Mucosa of descending colon (tissue), 3 donors: ENCODE data around the gene FSD2. TPM values are rescaled to one million over a fixed set of nuclear protein-coding genes. Genes with fewer than 3 reads are reported as not detected.

Source experiments
- ATAC-seq: fragments of 200-7000 bp; cut with Tn5 transposase; one replicate; pipeline ENCODE4 v1.9.1; 2020; ENCODE audit warnings: mild to moderate bottlenecking, moderate library complexity
- DNase-seq, 3 donors: peaks; one replicate each; pipeline ENCODE4 v3.0.0-alpha.2; 2020
- H3K36me3 ChIP-seq: fragments of 200-600 bp; one replicate; pipeline ENCODE4 v1.8.0; 2021; ENCODE audit warnings: low read depth, mild to moderate bottlenecking
- H3K4me1 ChIP-seq: fragments of 200-600 bp; one replicate; pipeline ENCODE4 v1.8.0; 2021; ENCODE audit warnings: low read depth, mild to moderate bottlenecking
- H3K4me3 ChIP-seq: fragments of 200-600 bp; one replicate; pipeline ENCODE4 v1.8.0; 2021; ENCODE audit warnings: mild to moderate bottlenecking
- H3K9me3 ChIP-seq: fragments of 200-600 bp; one replicate; pipeline ENCODE4 v1.8.0; 2021; ENCODE audit warnings: mild to moderate bottlenecking
- intact Hi-C, 2 donors: fragments of 100-400 bp; cut with DNase I in 1 of 2; cut with micrococcal nuclease in 1 of 2; formaldehyde crosslinking; loops; one replicate each; pipeline versions ENCODE4 v1.11.0 to v1.11.1; 2022; cut with DNase I, micrococcal nuclease
- total RNA-seq, 3 donors: library from RNA; stranded (reverse); fragmentation: NEBNext Ultra II Directional in 2 of 3; extraction: Animal tissue kit (Norgen Biotek cat#: 25700) in 2 of 3; gene quantifications; one replicate each; pipeline versions ENCODE4 v1.2.1 to v1.2.4, GENCODE V29; 2021 to 2023
- TF ChIP-seq, protein P1 (sequence below): fragments of 200-600 bp; IDR thresholded peaks from one replicate; pipeline ENCODE4 v1.8.0; 2022; ENCODE audit warnings: antibody characterized with exemption, mild to moderate bottlenecking
- donor health status: DM: no; HTN: no; CAD: no; lungs with moderate emphysema.
- donor health status: DM: no; HTN: no; CAD: no.
- donor health status: DM: no; HTN: yes; CAD: no.

FSD2 gene
- total RNA-seq, 3 donors from 2014 or later: not detected

GRCh38 chr15:82810061-82810889, 4.4 kb upstream of the FSD2 start:
- ATAC-seq (peak; percentile 59), DNase-seq (peak; percentile 30 to 68 (median 65))
- peak overlapping the region; percentile 88 for H3K4me3 ChIP-seq
- TF ChIP-seq, protein P1, sequence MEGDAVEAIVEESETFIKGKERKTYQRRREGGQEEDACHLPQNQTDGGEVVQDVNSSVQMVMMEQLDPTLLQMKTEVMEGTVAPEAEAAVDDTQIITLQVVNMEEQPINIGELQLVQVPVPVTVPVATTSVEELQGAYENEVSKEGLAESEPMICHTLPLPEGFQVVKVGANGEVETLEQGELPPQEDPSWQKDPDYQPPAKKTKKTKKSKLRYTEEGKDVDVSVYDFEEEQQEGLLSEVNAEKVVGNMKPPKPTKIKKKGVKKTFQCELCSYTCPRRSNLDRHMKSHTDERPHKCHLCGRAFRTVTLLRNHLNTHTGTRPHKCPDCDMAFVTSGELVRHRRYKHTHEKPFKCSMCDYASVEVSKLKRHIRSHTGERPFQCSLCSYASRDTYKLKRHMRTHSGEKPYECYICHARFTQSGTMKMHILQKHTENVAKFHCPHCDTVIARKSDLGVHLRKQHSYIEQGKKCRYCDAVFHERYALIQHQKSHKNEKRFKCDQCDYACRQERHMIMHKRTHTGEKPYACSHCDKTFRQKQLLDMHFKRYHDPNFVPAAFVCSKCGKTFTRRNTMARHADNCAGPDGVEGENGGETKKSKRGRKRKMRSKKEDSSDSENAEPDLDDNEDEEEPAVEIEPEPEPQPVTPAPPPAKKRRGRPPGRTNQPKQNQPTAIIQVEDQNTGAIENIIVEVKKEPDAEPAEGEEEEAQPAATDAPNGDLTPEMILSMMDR: no peak
- peaks cover 3% of the 10 kb centered on the region for H3K4me1 ChIP-seq
- peaks cover 4% of the 10 kb centered on the region for H3K36me3 ChIP-seq
- no peaks in the 10 kb centered on the region for H3K9me3 ChIP-seq
- intact Hi-C loops: no loop called here

DNA sequence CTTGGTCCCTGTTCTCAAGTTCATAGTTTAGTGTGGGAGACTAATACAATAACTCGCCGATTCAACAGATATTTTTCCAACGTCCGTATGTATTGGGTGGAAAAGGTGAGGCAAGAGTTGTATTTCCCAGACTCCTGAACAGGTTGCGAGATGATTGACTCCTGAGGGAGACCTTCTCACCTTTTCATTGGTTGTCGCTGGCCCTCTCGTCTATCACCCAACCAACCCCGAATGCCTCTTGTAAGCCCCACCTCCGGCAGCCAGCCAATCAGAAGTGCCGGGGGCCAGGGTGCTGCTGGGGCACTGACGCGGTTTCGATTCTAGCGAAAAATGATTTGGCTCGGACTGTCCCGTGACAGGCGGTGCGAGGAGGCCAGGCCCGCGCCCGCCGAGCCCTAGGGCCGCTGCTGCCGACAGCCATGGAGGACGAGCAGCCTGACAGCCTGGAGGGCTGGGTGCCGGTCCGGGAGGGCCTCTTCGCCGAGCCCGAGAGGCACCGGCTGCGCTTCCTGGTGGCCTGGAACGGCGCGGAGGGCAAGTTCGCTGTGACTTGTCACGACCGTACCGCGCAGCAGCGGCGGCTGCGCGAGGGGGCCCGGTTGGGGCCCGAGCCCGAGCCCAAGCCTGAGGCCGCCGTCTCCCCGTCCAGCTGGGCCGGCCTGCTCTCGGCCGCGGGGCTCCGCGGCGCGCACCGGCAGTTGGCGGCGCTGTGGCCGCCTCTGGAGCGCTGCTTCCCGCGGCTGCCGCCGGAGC, 3.6 kb upstream of the FSD2 start, which contains the start of gene WHAMM:
Gene WHAMM, plus strand, starts transcription at position 321 of the 753 bp plus-strand sequence. Its CDS starts 99 bp downstream, at position 420.
- H3K9me3 ChIP-seq: no peaks in the 10 kb centered on the region
- intact Hi-C loops: no loop called here
- H3K4me3 ChIP-seq: peak within 1 kb of the TSS; percentile 88
- TF ChIP-seq, protein P1: peak; percentile 12
- peaks cover 3% of the 10 kb centered on the region for H3K4me1 ChIP-seq
- peaks cover 4% of the 10 kb centered on the region for H3K36me3 ChIP-seq
- DNase-seq: peak; percentile 98 to 99 (median 99)
- ATAC-seq: peak; percentile 98

DNA sequence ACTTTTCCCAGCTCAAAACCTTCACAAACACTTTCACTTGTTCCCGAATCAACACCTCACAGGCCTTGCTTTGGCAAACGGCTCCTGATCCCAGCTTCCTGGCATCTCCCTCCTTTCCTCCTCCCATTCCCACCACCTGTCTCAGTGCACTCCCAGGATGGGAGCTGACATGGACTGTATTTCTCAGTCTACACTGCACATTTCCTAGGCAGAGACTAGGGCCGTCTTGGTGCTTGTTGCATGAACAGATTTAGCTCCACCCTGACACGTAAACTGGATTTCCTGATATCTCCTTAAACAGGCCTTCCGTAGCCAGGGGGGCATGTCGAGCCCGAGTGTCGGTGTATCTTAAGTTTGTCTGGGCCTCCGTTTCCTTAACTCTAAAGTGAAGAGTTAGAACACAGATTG, 2.8 kb upstream of the FSD2 start:
- H3K4me3 ChIP-seq: no peak overlapping the region
- ATAC-seq (peak; percentile 3), DNase-seq (peak in 2 of 3 donors; percentile 27 to 33)
- H3K36me3 ChIP-seq: peaks cover 4% of the 10 kb centered on the region
- intact Hi-C loops: no loop called here
- TF ChIP-seq, protein P1: no peak
- no peaks in the 10 kb centered on the region for H3K9me3 ChIP-seq
- H3K4me1 ChIP-seq: peaks cover 3% of the 10 kb centered on the region

- no peak overlapping the region for H3K4me3 ChIP-seq
- intact Hi-C loops: no loop called here
- H3K9me3 ChIP-seq: no peaks in the 10 kb centered on the region
- TF ChIP-seq, protein P1: no peak
- ATAC-seq (no peak), DNase-seq (no peak)
- peaks cover 4% of the 10 kb centered on the region for H3K36me3 ChIP-seq
- peaks cover 3% of the 10 kb centered on the region for H3K4me1 ChIP-seq
Measured at GRCh38 chr15:82807920-82808633, 2.2 kb upstream of the FSD2 start.

- peaks cover 3% of the 10 kb centered on the region for H3K36me3 ChIP-seq
- no peaks in the 10 kb centered on the region for H3K9me3 ChIP-seq
- no peaks in the 10 kb centered on the region for H3K4me1 ChIP-seq
- H3K4me3 ChIP-seq: no peak overlapping the region
- TF ChIP-seq, protein P1: no peak
- no peak for ATAC-seq
- intact Hi-C loops: no loop called here
- no peak for DNase-seq
Measured at GRCh38 chr15:82804575-82804949, 1.3 kb downstream of the FSD2 start.
